HG03520 (cell line): ENCODE data around the gene RASSF4.

Source experiments
- ATAC-seq: cut with Tn5 transposase; IDR thresholded peaks from one replicate; pipeline ENCODE4 v1.9.1; 2021; ENCODE audit warnings: mild to moderate bottlenecking, moderate library complexity; ENCODE audit not compliant: unreplicated experiment

Gene RASSF4

DNA sequence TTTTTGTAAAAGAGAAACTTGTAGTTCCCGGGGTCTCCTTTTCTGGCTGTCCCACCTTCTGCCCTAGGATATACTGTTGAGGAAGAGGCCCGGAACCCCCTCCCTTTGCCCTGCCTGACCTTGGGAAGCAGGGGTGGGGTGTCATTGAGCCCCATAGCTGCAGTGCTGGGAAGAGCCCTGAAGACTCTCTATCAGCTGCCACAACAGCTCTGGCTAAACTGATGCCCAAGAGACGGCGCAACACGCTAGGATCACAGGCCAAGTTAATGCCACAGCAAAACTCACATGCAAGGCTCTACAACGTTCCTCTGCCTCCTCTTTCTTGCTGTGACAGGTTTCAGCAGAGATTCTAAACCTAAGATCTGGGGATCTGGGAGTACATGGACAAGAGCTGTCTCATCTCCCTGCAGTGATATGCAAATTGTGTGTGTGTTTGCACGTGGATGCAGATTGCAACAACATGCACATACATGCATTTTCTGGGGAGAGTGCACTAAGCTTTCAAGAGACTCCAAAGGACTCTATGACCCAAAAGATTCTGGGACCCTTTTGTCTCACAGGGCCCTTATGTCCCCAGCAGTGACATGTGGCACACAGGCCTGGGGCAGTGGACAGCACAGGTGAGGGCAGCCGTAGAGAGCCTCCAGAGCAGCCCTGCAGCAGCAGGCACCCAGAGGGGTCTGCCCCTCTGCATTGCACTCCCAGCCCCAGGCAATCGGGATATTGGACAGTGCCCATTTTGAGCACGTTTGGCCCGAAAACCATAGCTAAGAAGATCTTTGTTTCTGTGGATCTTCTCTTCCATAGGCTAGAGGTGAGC, 2.5 kb downstream of the RASSF4 start:
- no peak for ATAC-seq

DNA sequence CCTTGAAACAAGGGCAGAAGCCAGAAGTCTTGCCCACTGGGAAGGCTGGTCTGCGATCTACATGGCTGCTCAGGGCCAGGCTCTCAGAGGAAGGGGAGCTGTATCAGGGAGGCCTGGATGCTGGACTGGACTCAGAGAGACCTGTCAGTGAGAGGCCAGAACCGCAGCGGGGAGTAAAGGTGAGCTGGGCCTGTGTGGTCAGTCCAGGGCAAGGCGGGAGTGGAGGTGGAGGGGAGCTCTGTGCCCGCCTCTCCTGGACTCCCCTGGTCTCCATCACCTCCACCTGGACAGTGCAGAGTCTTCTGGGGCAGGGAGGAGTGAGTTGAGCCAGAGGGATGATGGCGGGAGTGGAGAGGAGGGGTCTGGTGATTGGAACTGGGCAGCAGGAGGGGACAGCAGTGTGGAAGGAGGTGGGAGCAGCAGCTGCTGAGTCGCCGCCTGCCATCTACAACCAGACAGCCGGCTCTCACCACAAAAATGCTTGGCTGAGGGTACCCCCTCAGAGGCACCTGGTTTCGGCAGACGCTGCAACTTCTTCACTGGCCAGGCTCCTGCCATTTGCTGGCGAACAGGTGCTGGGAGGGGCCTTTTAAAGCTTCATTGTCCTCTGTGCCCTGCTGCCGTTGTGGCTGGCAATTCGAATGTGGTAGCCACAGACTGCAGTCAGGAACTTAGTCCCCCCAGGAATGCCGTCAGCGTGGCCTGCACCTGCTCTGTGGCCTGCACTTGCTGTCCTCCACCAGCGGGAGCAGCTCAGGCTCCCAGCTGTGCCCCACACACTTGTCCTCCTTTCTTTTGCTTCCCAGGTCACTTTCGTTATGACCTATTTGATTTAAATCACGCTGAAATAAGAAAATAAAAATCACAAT, 3.5 kb downstream of the RASSF4 start:
- ATAC-seq, result no peak

DNA sequence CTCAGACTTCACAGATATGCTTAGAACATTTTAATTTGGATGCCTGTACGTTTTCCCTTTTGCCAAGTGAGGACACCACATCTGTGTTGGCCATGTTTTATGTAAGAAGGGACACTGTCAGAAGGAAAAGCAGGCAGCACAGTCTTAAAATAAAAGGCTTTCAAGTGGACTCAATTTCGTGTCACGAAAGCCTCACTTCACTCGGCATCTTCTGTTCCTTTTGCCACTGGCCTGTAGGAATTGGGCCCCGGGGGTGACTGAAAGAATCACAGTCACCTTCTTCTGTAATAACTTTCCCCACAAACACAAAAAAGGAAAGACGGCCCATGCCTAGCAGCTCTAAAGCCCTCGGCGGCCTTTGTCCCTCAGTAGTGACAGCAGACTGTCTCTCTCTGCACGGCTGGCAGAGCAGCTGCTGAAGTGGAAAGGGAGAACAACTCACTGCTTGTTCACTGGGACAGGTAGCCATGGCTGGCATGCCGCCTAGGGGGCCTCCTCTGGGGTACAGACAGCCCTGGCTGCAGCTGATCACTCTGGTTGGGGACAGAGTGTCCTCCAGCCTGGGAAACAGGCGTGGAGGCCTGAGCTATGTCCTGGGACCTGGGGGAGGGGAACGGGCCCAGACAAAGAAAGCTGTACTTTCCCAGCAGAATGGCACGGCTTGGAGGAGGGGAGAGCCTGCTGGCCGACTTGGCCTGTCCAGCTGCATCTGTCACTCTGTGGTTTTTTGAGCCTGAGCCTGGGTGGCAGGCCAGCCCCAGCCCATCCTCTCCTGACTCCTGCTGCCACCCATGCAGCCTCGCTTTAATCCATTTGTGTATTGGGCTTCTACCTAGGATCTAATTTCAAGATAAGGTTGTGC, 4.4 kb downstream of the RASSF4 start:
- no peak for ATAC-seq

DNA sequence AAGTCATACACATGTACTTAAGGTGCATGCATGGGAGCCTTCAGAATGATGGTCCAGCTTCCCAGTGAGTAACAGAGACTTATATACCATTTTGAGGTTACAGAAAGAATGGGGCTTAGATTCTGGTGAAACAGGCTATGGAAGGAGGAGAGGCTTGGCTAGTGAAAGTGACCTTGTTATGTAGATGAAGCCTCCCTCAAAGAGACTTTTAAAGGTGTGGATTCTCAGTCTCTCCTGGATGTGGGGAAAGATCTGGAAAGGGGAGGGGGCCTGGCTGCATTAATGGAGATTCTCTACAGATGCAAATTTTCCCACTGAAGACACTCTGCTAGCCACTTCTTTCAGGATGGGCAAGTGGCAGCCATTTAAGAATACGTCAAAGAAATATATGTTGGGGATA, 5.5 kb downstream of the RASSF4 start:
- ATAC-seq, result no peak

DNA sequence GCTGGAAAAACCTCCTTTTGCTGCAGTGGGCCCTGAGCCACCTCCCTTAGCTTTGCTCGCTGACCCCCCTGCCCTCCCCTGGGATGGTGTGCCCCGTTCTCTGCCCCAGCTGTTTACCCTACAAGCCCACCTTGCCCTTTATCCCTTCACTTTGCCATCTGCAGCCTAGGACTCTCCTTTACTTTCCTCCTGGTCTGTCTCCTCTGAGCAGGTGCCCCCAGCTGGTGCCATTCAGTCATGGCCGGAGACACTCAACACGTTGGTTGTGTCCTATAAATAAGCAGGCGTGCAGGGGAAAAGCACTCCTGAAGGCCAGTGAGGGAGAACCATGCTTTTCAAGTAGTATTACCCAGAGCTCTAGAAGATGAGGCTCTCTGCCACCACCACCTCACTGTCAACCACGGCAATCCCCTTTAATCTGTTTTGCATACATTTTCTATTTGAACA, 6.1 kb downstream of the RASSF4 start:
- ATAC-seq, result peak; percentile 37

DNA sequence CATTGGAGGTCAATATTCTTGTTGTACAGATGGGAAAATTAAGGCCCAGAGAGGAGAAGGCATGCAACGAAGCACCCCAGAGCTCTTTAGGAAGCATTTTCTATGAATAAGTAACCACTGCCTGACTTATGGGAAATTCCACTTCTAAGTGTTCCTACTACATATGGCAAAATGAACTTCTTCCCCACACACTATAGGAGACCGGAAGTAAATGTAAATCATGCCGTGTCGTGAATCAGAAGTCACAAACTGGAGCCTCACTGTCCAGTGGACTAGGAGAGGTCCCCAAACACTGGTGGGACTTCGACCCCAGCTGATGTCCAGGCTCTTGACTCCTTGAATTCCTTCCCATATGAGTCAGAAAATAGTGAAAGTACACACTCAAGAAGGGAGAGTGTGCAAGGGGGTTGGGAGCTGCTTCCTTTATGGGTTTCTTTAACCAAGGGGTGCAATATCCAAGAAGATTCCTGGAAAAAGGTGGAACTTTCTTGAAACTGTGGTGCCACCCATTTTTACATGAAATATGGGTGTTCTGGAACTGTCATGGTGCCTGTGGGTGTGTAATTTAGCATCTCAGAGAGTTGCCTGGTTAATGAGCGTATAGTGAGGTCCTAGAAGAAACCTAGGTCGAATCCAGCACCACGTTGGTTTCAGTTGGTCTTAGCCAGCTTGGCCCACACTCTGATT, 6.7 kb downstream of the RASSF4 start:
- ATAC-seq, result peak; percentile 10

DNA sequence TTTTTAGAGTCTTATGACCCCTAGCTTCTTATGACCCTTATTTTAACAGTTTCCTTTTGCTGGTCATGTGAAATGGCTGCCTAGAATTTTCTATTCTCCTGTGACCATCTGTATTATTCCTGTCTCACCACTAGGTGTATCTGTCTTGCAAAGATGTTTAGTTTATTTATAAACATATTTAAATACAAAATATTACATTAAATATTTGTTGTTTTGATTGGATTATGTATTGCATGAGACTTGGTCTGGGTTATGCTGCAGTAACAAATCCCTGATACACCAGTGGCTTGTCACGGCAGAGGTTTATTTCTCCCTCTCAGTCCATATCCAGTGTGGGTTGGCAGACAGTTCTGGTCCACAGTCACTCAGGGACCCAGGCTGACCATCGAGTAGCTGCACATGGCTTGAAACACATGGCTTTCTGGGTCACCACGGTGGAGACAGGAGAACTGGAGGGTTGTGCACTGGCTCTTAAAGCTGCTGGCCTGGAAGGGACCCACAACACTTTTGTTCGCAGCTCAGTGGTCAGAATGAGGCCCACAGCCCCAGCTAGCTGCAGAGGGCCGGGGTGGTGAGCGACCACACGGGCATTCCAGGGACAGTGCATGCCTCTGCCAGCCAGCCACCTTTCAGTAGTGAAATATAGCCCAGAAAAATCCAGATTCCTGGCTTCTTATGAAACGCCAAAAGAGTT, 7.4 kb downstream of the RASSF4 start:
- no peak for ATAC-seq

DNA sequence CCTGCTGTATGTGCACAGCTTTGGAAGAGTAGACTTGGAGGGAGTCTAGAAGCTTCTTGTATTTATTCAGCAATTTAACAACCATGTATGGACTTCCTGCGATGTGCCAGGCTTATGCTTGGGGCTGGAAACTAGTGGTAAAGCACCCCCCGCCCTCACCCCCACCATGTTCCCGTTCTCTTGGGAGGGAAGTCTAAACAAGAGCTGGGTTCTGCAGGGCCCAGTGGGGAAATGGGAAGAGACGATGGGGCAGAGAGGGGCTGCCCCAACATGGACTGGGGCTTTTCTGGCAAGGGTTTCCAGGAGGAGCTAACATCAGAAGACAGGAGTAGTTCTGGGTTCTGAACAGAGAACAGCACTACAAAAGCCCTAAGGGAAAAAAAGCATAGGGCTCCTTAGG, 8.0 kb downstream of the RASSF4 start:
- ATAC-seq, result no peak

DNA sequence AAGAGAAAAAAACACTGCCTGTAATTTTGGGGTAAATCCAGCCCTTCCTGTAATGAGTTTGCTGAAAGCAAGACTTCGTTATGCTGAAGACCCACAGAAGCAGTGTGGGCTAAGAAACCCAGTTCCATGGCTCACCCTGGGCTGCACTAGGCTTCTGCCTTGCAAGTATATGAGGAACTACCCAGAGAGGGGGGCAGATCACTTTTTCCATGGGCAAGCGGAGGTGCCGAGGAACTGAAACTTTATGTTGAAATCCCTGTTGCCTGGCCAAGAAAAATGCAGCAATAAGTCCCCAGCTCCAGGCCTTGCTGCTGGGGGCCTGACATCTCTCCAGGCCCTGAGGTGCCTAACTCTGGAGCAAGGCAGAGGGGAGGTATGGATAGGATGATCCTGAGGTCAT, 8.5 kb downstream of the RASSF4 start:
- no peak for ATAC-seq

DNA sequence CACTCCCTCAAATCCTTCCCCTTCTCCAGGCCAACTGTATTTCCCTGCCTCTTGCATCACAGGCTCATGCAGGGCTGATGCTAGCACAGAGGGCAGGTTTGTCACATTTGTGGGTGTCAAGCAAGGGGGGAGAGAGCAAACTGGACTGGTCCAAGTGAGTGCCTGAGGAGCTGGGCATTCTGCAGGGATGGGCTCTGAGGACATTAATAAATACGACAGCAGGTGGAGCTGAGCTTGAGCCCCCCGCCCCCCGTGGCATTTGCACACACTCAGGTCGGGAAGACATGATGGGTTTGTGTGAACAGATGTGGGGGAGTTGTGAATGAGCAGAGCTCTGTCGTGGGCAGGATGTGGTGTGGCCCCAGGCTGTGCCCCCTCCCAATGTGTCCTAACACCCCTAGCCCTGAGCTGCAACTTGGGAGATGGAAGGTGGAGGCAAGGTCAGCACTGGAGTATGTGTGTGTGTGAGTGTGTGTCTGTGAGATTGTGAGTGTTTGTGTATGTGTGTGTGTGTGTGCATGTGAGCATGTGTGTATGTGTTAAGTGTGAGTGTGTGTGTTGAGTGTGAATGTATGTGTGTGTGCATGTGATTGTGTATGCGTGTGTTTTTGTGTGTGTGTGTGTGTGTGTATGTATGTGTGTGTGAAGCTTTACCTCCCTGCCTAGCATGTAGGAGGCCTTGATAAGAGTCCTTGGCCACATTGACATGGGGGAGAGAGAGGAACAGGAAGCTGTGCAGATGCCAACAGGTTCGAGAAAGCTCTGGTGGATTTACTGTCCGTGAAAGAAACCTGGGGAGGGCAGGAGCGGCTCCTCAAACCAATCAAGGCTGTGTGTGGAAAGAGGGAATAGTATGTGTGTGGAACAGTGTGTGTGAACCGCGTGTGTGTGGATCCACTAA, 9.1 kb downstream of the RASSF4 start:
- no peak for ATAC-seq

DNA sequence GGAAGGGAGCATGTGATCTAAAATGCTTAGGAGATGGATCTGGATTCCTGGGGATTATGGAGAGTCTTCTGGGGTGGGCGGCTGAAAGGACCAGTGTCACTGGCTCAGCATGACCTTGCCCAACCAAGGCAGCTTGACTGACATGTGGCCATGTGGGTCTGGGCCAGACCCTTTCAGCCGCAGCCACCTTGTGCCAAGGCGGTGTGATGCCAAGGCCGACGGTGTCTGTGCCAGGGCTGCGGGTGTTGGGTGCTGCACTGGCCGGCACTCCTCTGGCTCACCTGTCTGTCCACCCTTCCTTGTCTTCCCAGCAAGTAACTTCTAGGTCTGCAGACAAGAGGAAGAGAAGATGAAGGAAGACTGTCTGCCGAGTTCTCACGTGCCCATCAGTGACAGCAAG, 10.3 kb downstream of the RASSF4 start:
- ATAC-seq, result no peak

DNA sequence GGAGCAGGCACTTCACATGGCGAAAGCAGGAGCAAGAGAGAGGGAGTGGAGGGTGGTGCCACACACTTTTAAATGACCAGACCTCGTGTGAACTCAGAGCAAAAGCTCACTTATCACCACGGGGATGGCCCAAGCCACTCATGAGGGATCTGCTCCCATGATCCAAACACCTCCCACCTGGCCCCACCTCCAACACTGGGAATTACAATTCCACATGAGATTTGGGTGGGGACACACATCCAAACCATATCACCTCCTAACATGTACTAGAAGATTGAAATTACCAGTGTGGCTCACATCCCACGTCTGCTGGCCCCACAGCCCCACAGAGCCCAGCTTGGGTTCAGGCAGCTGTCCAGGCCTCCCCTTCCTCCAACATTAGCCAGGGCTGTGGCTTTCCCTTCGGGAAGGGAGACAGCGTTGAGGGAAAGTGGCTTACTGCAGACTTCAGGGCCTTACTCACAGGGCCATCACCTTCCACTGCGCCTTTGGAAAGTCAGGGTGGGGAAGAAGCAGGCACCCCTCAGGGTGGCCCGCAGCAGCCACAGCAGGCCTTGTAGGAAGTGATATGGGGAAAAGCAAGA, 11.3 kb downstream of the RASSF4 start:
- no peak for ATAC-seq

DNA sequence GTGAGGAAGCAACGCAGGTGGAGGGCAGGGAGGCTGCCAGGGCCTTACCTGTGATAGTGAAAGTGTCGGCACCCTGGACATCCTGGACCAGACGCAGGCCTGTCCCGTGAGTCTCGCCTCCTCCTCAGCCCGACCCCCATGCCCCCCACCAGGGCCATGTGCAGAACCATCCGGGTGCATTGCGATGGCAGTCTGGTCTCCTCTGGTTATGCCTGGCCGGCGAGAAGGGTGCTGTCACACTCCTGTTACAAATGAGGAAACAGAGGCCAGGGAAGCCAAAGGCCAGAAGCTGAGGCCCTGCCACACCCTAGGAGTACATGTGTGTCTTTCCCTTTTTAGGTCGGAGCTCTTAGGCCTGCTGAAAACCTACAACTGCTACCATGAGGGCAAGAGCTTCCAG, 11.8 kb downstream of the RASSF4 start:
- no peak for ATAC-seq

DNA sequence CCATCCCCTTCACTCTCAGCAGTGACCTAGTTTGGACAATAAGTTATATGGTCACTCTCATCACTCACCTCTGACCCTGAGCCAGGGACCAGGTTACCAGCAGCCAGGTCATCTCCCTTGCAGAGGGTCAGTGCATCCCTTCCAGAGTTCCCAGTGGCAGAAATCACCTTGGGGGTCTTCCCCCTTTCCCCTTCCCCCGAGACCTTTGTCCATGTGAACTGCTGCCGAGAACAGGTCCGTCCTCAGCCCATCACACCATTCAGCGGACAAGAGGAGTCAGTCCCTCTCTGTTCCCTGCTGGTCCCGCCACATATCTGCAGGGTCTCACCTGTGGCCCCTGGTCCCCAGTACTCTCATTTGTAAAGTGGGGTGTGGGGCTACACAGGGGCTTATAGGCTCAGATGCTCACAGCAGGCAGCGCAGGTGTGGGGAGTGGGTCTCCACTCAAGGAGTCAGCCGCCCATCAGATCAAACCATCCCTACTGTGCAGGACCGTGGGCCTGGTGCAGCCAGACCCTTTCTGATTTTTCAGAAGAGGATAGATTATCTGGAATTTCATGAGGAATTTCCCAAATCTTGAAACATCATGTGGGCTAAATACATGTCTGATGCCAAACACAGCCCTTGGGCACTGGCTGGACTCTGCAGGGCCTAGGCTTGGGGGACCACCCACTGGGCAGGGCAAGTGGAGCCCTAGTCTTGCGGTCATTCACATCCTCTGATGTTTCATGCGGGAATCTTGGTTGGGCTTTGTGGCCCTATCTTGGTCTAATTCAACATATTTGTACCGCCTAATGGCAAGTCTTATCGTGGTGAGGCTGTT, 12.5 kb downstream of the RASSF4 start:
- ATAC-seq, result no peak

DNA sequence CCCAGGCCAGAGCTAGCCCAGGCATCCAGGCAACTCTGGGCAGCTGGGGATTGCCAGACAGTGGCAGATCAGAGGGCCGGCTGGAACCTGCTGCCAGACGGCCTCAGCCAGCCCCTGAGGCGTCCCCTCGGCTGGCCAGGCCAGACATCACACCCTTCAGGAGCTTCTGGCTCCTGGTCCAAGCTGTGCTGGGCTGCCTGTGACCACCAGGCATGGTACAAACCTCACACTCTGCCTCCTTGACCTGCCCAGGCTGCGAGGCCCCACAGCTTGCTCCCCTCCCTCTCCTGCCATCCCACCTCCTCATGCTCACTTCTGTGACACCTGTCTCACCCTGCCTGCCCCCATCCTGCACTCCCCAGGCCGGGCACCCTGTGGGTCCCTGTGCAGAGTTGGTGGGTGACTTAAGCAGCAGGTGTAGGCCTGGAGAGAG, 13.3 kb downstream of the RASSF4 start:
- no peak for ATAC-seq

DNA sequence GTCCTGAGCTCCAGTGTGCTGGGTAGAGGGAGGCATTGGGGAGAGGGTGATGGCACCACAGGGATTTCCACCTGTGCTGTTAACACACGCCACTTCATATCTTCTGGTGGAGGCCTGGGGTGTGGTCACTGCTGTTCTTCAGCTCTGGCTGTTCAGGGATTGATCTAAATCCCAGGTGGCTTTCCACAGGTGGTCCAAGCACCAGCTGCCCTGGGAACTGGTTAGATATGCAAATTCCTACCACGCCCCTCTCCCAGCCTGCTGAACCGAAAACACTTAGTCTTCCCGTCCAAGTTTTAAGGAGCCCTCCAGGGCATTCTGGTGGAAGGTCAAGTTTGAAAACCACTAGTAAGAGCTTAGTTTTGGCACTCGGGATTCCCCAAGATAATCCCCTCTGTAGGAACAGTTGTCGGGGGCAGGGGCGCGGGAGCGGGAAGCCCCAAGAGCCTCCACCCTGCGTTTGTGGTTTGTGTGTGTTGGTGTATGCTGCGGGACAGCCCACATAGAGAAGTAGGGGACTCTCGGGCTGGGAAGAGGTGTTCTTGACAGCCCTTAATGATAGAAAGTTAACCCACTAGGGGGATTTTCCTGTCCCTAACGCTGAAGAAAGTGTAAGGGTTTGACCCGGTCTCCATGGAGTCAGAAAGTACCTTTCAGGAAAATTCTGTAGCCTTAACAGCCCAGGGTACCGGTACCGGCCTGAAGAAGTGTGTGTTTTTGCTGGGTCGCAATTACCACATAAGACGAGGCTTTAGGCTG, 13.9 kb downstream of the RASSF4 start:
- no peak for ATAC-seq

DNA sequence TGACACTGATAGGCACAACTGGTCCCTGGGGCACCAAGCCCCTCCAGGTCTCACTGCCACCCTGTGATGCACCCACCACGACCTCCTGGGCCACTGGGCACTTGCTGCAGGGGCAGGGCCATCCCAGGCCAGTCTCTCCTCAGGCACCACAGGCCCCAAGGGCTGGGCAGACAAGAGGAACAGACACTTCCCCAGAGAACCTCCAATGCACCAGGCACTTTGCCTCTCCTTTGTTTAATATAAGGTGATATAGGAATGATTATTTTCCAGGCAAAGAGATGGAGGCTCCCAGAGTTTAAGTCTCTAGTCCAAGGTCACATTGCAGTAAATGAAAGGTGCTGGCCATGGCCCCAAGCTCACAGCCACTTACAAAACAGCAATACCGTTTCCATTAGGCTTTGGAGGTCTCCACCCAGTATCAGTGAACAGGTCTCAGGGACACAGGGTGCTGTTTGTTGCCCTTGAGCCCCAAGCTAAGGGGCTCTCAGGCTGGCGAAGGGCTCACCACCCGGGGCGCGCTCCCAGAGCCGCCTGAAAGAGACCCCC, 14.6 kb downstream of the RASSF4 start:
- ATAC-seq, result no peak
